CD8-positive, alpha-beta memory T cell (primary cell): Measurements from ENCODE around the gene SUDS3. TPM values are rescaled to one million over a fixed set of nuclear protein-coding genes. Genes with fewer than 3 reads are reported as not detected.

Experiments
- CTCF ChIA-PET: fragments of 350-600 bp; sonication (Branson Sonifier 250); formaldehyde crosslinking; loops from one replicate; lab custom pipeline; 2021; ENCODE audit warnings: antibody characterized with exemption; lab: Charles Lee
- POLR2A ChIA-PET: fragments of 350-600 bp; sonication (Branson Sonifier 250); formaldehyde crosslinking; loops from one replicate; lab custom pipeline; 2021; ENCODE audit warnings: antibody characterized with exemption; lab: Charles Lee
- DNase-seq, 5 donors: peaks; one replicate each; pipeline versions ENCODE4 v3.0.0 to v3.0.0-alpha.2; 2020 to 2022; ENCODE audit warnings: mixed read lengths in 1 of 5
- H3K27ac ChIP-seq: one replicate; pipeline ENCODE4 v1.7.0; 2013; ENCODE audit warnings: low read depth, mild to moderate bottlenecking, low read length, moderate library complexity
- H3K27me3 ChIP-seq: 2 replicates; pipeline ENCODE4 v1.7.0; 2013; ENCODE audit warnings: low read length, mild to moderate bottlenecking; ENCODE audit not compliant: insufficient read depth, poor library complexity, severe bottlenecking
- H3K36me3 ChIP-seq: 2 replicates; pipeline ENCODE4 v1.7.0; 2013; ENCODE audit warnings: mild to moderate bottlenecking, low read length, moderate library complexity; ENCODE audit not compliant: insufficient read depth
- H3K4me1 ChIP-seq: 2 replicates; pipeline ENCODE4 v1.7.0; 2013; ENCODE audit warnings: mild to moderate bottlenecking, low read length, moderate library complexity; ENCODE audit not compliant: insufficient read depth
- H3K4me3 ChIP-seq: 2 replicates; pipeline ENCODE4 v1.7.0; 2013; ENCODE audit warnings: mild to moderate bottlenecking, low read length
- H3K9me3 ChIP-seq: 2 replicates; pipeline ENCODE4 v1.7.0; 2013; ENCODE audit warnings: mild to moderate bottlenecking, low read length
- H3K27ac Mint-ChIP-seq, 8 donors: one replicate each; pipeline ENCODE4 v1.8.0; 2020 to 2021; ENCODE audit warnings: mixed read lengths in 8 of 8, mild to moderate bottlenecking in 6 of 8, inconsistent platforms in 3 of 8, moderate library complexity in 3 of 8
- H3K27me3 Mint-ChIP-seq, 2 donors: one replicate each; pipeline ENCODE4 v1.8.0; 2020 to 2021; ENCODE audit warnings: mixed read lengths in 2 of 2, mild to moderate bottlenecking in 1 of 2, moderate library complexity in 1 of 2
- H3K36me3 Mint-ChIP-seq, 3 donors: one replicate each; pipeline ENCODE4 v1.8.0; 2020 to 2021; ENCODE audit warnings: mixed read lengths in 3 of 3, inconsistent platforms in 1 of 3, mild to moderate bottlenecking in 1 of 3
- H3K4me1 Mint-ChIP-seq, 3 donors: one replicate each; pipeline ENCODE4 v1.8.0; 2020 to 2021; ENCODE audit warnings: mixed read lengths in 3 of 3, inconsistent platforms in 1 of 3, mild to moderate bottlenecking in 1 of 3
- H3K4me3 Mint-ChIP-seq, 7 donors: one replicate each; pipeline ENCODE4 v1.8.0; 2020 to 2021; ENCODE audit warnings: mixed read lengths in 7 of 7, mild to moderate bottlenecking in 6 of 7, moderate library complexity in 4 of 7, inconsistent platforms in 2 of 7
- H3K9me3 Mint-ChIP-seq, 5 donors: one replicate each; pipeline ENCODE4 v1.8.0; 2020 to 2022; ENCODE audit warnings: mixed read lengths in 5 of 5, mild to moderate bottlenecking in 3 of 5, moderate library complexity in 2 of 5, inconsistent platforms in 1 of 5
- polyA plus RNA-seq: library from polyadenylated mRNA; unstranded; fragments of 300-500 nt; fragmentation: Illumina TruSeq; gene quantifications from one replicate; pipeline ENCODE4 v1.2.3, GENCODE V29; 2021
- total RNA-seq, 2 experiments: library from RNA; stranded (reverse); gene quantifications; one replicate each; pipeline ENCODE4 v1.2.3, GENCODE V29; 2021

The SUDS3 gene
- total and polyA plus RNA-seq, 3 experiments from 2014 or later: 16.2 to 25.1 (median 23.8) TPM

DNA sequence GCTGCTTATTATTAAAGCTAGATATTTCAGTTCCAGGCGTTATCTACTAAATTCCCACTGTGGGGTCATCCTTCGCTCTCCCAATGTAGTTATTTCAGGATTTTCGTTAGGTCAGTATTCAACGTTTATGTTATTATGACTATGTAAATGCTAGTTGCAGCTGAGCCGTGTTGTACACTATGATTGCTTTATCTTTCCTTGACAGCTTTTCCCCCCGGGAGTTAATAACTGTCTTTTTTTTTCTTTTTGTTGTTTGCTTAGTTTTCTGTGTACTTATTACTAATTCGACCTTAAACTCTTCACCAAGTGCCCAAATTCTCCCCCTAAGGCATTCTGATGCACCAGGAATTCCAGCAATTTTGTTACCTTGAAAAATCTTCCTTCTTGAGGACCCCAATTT lies 48.5 kb downstream of the SUDS3 start:
- H3K27ac ChIP-seq: no peak overlapping the region
- Mint-ChIP-seq H3K27me3 (no peaks in the 10 kb centered on the region), H3K4me1 (peaks cover 0 to 10% (median 0%) of the 10 kb centered on the region in 3 donors), H3K4me3 (no peak overlapping the region), H3K36me3 (peaks cover 0 to 16% (median 8%) of the 10 kb centered on the region in 3 donors), H3K27ac (no peak overlapping the region), H3K9me3 (no peaks in the 10 kb centered on the region)
- H3K9me3 ChIP-seq: no peaks in the 10 kb centered on the region
- ChIA-PET POLR2A (no interaction called here), CTCF (no interaction called here)
- no peak for DNase-seq
- no peaks in the 10 kb centered on the region for H3K36me3 ChIP-seq
- no peaks in the 10 kb centered on the region for H3K27me3 ChIP-seq
- no peak overlapping the region for H3K4me3 ChIP-seq
- no peaks in the 10 kb centered on the region for H3K4me1 ChIP-seq

DNA sequence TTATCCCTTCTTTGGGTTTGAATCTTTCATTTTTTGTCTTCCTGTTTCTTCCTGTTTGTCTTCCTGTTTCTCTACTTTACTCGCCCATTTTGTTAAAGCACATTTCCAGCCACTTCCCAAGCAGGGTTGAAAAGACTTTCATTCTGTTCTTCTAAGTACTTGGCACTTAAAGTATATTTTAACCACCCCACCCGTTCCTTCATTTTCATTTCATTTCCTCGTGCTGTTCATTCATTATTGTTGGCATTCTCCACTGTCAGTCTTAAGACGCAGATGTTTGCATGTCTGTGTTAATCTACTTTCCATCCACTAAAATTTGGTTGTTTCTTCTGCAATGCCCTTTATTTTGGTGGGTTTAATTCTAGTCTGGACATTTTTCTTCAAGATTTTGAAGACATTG lies 49.0 kb downstream of the SUDS3 start:
- Histone ChIP-seq H3K27ac (no peak overlapping the region), H3K36me3 (no peaks in the 10 kb centered on the region), H3K4me1 (no peaks in the 10 kb centered on the region), H3K4me3 (no peak overlapping the region), H3K9me3 (no peaks in the 10 kb centered on the region), H3K27me3 (no peaks in the 10 kb centered on the region)
- Mint-ChIP-seq H3K27me3 (no peaks in the 10 kb centered on the region), H3K4me3 (no peak overlapping the region), H3K27ac (no peak overlapping the region), H3K4me1 (peaks cover 0 to 10% (median 0%) of the 10 kb centered on the region in 3 donors), H3K9me3 (no peaks in the 10 kb centered on the region), H3K36me3 (peaks cover 0 to 16% (median 8%) of the 10 kb centered on the region in 3 donors)
- DNase-seq: no peak
- ChIA-PET CTCF (no interaction called here), POLR2A (no interaction called here)

DNA sequence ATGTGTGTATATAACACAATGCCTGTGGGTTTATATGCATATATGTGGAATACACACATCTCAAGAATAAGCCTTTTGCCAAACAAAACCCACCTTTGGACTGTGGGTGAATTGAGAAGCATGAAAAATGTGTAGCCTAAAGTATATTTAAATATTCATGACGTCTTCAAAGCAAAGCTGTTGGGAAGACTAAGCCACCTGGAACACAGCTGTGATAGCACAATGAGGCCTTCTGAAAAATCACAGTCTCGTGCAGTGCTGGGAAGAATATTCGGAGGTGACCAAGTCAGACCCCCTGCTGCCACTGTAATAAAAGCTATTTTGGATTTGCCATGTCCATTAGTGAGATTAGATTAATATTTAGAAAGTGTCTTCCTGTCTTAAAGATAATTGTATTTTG lies 51.5 kb downstream of the SUDS3 start:
- POLR2A ChIA-PET: no interaction called here
- H3K9me3 Mint-ChIP-seq: no peaks in the 10 kb centered on the region
- peaks cover 2 to 16% (median 12%) of the 10 kb centered on the region in 3 donors for H3K36me3 Mint-ChIP-seq
- H3K4me3 Mint-ChIP-seq: no peak overlapping the region
- no peaks in the 10 kb centered on the region for H3K27me3 Mint-ChIP-seq
- Histone ChIP-seq H3K36me3 (no peaks in the 10 kb centered on the region), H3K4me1 (no peaks in the 10 kb centered on the region), H3K9me3 (no peaks in the 10 kb centered on the region), H3K4me3 (no peak overlapping the region), H3K27me3 (no peaks in the 10 kb centered on the region), H3K27ac (no peak overlapping the region)
- no peak for DNase-seq
- peaks cover 0 to 10% (median 0%) of the 10 kb centered on the region in 3 donors for H3K4me1 Mint-ChIP-seq
- CTCF ChIA-PET: no interaction called here
- no peak overlapping the region for H3K27ac Mint-ChIP-seq

DNA sequence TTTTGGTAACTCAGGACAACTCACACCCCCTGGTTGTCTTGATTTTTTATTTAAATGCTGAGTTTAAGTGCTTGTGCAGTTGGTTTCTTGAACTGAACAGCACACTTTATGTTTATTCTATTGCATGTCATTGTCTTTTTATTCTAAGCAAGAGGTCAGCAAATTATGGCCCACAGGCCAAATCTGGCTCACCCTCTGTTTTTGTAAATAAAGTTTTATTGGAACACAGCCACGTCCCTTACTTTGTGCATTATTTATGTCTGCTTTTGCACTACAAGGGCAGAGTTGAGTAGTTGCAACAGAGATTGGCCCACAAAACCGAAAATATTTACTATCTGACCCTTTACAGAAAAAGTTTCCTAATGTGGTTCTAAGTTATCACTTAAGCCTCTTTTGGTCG lies 52.3 kb downstream of the SUDS3 start:
- H3K36me3 ChIP-seq: no peaks in the 10 kb centered on the region
- ChIA-PET POLR2A (no interaction called here), CTCF (no interaction called here)
- Mint-ChIP-seq H3K36me3 (peaks cover 4 to 12% (median 10%) of the 10 kb centered on the region in 3 donors), H3K9me3 (no peaks in the 10 kb centered on the region), H3K27me3 (no peaks in the 10 kb centered on the region), H3K4me3 (no peak overlapping the region), H3K27ac (no peak overlapping the region), H3K4me1 (peaks cover 0 to 10% (median 0%) of the 10 kb centered on the region in 3 donors)
- no peaks in the 10 kb centered on the region for H3K4me1 ChIP-seq
- H3K27me3 ChIP-seq: no peaks in the 10 kb centered on the region
- H3K27ac ChIP-seq: no peak overlapping the region
- no peak for DNase-seq
- H3K4me3 ChIP-seq: no peak overlapping the region
- H3K9me3 ChIP-seq: no peaks in the 10 kb centered on the region

DNA sequence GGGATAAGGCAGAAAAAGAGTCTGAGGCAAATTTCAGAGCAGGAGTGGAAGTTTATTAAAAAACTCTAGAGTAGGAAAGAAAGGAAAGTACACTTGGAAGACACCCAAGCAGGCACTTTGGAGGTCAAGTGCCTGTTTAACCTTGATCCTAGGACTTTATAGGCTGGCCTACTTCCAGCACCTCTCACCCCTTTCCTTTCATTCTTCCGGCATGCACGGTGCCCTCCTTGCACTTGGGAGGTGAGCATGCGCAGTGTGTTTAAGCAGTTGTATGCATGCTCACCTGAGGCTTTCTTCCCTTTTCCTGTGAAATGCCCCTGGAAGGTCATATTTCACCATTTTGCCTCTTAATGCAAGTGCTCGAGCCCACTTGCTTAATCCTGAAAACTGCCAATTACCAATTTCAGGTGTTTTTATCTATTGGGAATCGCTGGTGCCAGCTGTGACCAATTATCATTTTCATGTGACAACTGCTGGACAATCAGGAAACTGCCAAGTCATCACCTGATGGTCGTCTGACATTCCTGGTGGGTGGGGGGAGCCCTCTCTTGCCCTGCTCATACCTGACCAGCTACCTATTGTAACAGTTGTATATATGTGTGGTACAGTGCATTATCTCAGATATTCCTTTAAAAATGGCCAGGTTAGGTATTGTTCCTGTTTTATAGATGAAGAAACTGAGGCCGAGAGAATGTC lies 53.5 kb downstream of the SUDS3 start:
- no peaks in the 10 kb centered on the region for H3K4me1 ChIP-seq
- CTCF ChIA-PET: no interaction called here
- H3K27ac ChIP-seq: no peak overlapping the region
- Mint-ChIP-seq H3K27me3 (no peaks in the 10 kb centered on the region), H3K27ac (no peak overlapping the region), H3K4me1 (peaks cover 0 to 8% (median 0%) of the 10 kb centered on the region in 3 donors), H3K36me3 (peaks cover 4 to 12% (median 10%) of the 10 kb centered on the region in 3 donors), H3K9me3 (no peaks in the 10 kb centered on the region), H3K4me3 (no peak overlapping the region)
- H3K9me3 ChIP-seq: no peaks in the 10 kb centered on the region
- no peak overlapping the region for H3K4me3 ChIP-seq
- H3K36me3 ChIP-seq: no peaks in the 10 kb centered on the region
- no peak for DNase-seq
- no peaks in the 10 kb centered on the region for H3K27me3 ChIP-seq
- POLR2A ChIA-PET: no interaction called here

DNA sequence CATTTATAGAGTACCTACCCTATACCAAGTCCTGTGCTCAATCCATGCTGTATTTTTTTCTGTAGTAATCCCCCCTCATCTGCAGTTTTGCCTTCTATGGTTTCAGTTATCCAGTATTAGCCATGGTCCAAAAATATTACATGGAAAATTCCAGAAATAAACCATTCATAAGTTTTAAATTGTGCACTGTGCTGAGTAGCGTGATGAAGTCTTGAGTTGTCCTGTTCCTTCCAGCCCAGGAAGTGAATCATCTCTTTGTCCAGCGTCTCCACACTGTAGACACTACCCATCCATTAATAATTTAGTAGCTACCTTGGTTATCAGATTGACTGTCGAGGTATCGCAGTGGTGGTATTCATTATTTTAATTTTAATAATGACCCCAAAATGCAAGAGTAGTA lies 54.2 kb downstream of the SUDS3 start:
- Histone ChIP-seq H3K27me3 (no peaks in the 10 kb centered on the region), H3K4me1 (no peaks in the 10 kb centered on the region), H3K36me3 (no peaks in the 10 kb centered on the region), H3K9me3 (no peaks in the 10 kb centered on the region), H3K27ac (no peak overlapping the region), H3K4me3 (no peak overlapping the region)
- peaks cover 7 to 12% (median 10%) of the 10 kb centered on the region in 3 donors for H3K36me3 Mint-ChIP-seq
- peaks cover 0 to 6% (median 0%) of the 10 kb centered on the region in 5 donors for H3K9me3 Mint-ChIP-seq
- H3K27ac Mint-ChIP-seq: no peak overlapping the region
- ChIA-PET CTCF (no interaction called here), POLR2A (no interaction called here)
- peaks cover 0 to 1% (median 0%) of the 10 kb centered on the region in 3 donors for H3K4me1 Mint-ChIP-seq
- DNase-seq: no peak
- H3K27me3 Mint-ChIP-seq: no peaks in the 10 kb centered on the region
- H3K4me3 Mint-ChIP-seq: no peak overlapping the region

DNA sequence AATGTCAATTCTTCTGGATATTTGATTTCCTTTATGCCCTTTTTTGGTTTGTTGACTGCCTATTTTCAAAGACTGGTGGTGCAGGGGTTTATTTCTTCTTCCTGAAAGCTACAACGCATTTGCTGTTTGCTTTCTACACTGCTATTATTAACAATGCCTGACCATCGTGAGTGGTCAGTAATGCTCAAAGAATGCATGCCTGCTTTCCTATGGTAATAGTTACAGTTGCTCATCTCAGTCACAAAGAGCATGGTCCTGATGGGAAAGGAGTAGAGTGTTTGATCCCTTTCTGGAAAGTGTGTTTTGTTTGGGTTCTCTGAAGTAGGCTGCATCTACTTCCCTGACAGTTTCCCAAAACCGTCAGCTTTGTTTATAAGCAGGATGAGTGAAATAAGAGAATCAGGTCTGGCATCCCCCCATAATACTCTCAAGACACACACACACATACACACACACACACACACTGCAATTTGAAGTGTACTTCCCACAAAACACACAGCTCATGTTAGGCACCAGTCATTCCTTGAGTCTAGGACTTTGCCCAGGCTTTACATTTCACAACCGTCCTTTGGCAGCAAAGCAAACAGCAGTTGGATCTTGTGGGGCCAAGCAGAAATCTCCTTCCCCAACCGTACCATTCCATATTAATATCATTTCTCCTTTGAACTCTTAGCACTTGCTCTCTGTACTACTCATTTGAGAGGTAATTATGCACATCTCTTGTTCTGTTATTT lies 56.6 kb downstream of the SUDS3 start:
- peaks cover 0 to 7% (median 0%) of the 10 kb centered on the region in 5 donors for H3K9me3 Mint-ChIP-seq
- Histone ChIP-seq H3K27ac (no peak overlapping the region), H3K4me1 (no peaks in the 10 kb centered on the region), H3K9me3 (no peaks in the 10 kb centered on the region), H3K4me3 (no peak overlapping the region), H3K36me3 (no peaks in the 10 kb centered on the region), H3K27me3 (peaks cover 4% of the 10 kb centered on the region)
- no peak overlapping the region for H3K27ac Mint-ChIP-seq
- peaks cover 13 to 19% of the 10 kb centered on the region in 2 donors for H3K27me3 Mint-ChIP-seq
- ChIA-PET POLR2A (no interaction called here), CTCF (no interaction called here)
- DNase-seq: no peak
- no peak overlapping the region for H3K4me3 Mint-ChIP-seq
- peaks cover 4 to 10% (median 6%) of the 10 kb centered on the region in 3 donors for H3K36me3 Mint-ChIP-seq
- no peaks in the 10 kb centered on the region for H3K4me1 Mint-ChIP-seq

DNA sequence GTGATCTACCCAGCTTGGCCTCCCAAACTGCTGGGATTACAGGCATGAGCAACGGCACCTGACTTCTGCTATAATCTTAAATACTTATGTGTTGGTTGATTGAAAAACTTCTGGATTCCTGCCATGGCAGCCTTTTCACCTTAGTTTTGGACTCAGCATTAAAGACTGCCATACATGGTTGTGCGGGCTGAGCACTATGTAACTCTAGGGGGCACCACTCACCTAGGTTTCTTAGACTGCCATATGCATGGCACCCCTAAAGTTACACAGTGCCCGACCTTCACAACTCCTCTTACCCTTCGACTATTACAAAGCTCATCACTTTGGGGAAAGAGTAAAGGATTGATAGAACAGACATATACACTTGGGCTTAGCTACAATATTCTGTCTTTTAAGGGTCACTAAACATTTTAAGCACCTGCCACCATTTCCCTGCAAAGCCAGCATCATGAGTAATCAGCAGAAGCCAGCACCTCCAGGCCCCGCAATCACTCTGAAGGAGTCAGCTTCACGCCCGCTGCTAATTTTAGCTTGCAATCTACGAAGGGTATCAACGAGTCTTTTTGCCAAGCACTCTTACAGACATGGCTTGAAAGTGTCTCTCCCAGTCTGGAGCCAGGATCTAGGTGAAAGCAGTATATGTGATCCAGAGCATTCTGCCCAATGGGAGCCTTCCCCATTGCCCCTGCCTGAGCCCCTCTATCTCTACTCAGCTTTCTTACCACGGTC lies 59.8 kb downstream of the SUDS3 start:
- CTCF ChIA-PET: no interaction called here
- POLR2A ChIA-PET: interaction anchor here (0.5 kb wide), 1 partner anchor 426 kb away, joined by 3 read pairs; no protein-coding TSS in a partner anchor
- peaks cover 0 to 7% (median 0%) of the 10 kb centered on the region in 5 donors for H3K9me3 Mint-ChIP-seq
- no peak overlapping the region for H3K4me3 ChIP-seq
- H3K36me3 Mint-ChIP-seq: peaks cover 0 to 10% (median 4%) of the 10 kb centered on the region in 3 donors
- no peaks in the 10 kb centered on the region for H3K4me1 Mint-ChIP-seq
- no peak overlapping the region for H3K4me3 Mint-ChIP-seq
- no peaks in the 10 kb centered on the region for H3K4me1 ChIP-seq
- H3K27me3 Mint-ChIP-seq: peaks cover 20 to 30% of the 10 kb centered on the region in 2 donors
- no peak overlapping the region for H3K27ac ChIP-seq
- H3K27me3 ChIP-seq: peaks cover 4% of the 10 kb centered on the region
- DNase-seq: no peak
- no peaks in the 10 kb centered on the region for H3K36me3 ChIP-seq
- H3K9me3 ChIP-seq: no peaks in the 10 kb centered on the region
- no peak overlapping the region for H3K27ac Mint-ChIP-seq
